Stimulated activated CD8-positive, alpha-beta memory T cell treated with anti-CD3 and anti-CD28 coated beads, Interleukin-2, amount 100 ng/mL, for 1 hour (primary cell): ENCODE data around the gene RFTN2.
A peak's percentile ranks its signal among the peaks of the same experiment; 100 is the strongest.
"Not testable (repeated sequence)": the region's sequence is repeated elsewhere in the genome, so short reads cannot be mapped to it uniquely, and the experiment has no call there.

Experiments used
- DNase-seq, 2 donors: peaks; one replicate each; pipeline ENCODE4 v3.0.0-alpha.2; 2020; ENCODE audit warnings: low read depth in 2 of 2

RFTN2 gene, protein sequence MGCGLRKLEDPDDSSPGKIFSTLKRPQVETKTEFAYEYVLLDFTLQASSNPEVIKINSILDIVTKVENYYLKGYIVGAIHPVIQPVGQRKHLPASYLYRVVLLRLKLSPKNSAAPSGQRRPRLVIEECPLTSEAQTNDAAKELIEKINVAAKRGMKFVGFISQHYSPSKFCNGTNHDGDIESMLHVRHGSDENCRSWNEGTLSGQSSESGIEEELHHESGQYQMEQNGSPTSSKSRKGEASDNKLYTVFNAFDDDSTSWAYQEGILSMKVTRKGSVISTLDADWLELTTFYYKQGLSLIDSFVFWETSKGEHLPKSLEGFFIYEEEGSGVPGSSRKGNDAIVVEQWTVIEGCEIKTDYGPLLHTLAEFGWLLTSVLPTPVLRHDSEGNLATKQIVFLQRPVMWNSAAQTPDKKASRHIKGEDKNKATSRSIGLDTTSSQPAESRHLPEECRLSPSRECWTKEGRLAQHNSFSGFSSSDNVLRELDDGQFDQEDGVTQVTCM

DNA sequence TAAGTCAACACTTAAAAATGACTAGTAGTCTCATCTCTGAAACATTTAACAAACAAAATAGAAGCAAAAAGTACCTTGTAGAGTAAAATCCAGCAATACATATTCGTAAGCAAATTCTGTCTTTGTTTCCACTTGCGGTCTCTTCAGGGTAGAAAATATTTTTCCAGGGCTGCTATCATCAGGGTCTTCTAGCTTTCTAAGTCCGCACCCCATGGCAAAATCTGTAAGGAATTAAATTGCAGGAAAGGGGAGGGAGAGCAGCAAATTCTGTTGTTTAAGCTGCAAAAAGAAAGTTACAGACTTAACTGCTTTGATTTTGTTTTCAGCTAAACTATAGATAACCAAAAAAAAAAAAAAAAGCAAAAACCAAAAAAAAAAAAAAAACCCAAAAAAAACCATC is at the start of gene RFTN2:
RFTN2 (minus strand) TSS at position 342 of the 400 bp plus-strand sequence; CDS start at position 213, 129 bp downstream.
- no peak for DNase-seq

DNA sequence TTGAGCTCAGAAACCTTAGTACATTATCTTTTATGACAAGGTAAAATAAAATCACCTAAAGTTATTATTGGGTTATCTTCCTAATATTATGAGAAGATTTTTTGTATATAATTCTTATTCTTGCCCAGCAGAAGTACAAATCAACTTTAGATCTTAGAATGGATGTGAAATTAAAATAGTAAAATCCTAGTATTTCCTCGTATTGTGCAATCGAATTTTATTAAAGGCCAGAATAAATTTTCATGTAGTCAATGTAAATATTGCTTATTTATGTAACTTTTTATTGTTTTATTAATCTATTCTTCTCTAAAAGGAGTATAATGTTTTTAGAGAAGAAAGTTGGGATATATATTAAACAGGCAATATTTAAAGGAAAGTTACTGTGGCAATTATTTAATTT is 42.5 kb upstream of the RFTN2 start:
- DNase-seq: no peak

DNA sequence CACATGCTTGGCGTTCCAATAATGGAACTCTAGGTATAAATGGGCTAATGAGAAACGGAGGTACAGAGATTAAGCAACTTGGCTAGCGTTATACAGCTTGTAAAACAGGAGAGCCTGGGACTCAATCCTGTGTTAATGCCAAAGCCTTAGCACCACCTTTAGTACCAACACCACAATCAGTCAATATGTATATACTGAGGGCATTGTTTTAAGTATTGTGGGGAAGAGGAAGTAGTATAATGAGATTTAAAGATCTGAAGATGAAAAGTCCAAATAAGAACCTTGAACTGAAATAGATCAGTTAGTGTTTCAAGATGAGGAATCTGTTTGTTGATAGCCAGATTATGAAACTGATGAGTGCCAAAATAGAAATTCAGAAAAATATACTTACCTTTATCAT is 37.9 kb upstream of the RFTN2 start:
- DNase-seq: no peak

DNA sequence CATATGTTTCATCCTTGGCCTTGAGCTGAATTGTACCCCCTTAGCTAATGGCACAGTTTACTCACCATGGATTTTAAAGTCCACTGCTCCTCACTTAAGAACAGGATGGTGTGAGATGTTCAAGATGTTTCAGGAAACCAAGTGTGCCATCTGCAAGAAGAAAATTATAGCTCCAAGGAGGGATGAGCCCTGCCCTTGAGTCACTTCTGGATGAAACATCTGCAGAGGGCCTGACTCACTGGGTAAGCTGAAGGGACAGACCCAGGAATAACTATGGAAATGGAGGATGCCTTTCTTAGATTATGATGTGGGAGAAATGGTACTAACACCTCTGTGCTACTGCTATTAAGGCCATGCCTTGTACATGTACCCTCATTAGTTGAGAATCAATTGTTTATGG is 36.2 kb upstream of the RFTN2 start:
- no peak for DNase-seq

DNA sequence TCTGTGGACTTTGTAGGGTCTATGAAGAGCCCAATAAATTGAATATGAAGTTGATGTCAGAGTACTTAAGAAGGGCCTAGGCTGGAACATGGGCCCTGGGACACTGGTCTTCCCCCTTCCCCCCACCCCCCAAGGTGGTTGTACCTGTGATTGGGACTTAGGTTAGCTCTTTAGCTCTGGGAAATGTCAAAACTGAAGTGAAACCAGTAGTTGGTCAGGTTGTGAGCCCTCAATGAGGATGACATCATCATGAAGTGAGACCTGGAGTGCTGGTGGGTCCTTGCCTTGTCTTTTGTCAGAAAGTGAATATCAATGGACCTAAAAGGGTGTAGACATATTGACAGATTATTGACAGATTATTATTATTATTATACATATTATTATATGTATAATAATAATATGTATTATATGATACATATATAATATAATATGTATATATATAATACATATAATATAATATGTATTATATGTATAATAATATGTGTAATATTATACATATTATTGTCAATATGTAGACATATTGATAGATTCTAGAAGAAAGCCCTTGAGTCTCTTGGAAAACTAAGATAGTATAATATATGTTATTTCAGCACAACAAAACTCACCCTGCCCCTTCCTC is 35.1 kb upstream of the RFTN2 start:
- DNase-seq: no peak

DNA sequence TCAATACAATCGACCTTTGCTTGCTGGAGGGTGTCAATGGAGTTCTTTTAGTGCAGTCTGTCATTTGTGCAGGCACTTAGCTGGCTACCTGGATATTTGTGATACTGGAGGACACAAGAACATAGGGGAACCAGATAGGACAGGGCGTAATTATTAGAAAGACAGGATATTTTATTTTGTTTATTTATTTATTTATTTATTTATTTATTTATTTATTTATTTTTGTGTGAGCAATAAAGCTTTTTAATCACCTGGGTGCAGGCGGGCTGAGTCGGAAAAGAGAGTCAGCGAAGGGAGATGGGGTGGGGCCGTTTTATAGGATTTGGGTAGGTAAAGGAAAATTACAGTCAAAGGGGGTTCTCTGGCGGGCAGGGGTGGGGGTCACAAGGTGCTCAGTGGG is 33.8 kb upstream of the RFTN2 start:
- DNase-seq: not testable (repeated sequence)

DNA sequence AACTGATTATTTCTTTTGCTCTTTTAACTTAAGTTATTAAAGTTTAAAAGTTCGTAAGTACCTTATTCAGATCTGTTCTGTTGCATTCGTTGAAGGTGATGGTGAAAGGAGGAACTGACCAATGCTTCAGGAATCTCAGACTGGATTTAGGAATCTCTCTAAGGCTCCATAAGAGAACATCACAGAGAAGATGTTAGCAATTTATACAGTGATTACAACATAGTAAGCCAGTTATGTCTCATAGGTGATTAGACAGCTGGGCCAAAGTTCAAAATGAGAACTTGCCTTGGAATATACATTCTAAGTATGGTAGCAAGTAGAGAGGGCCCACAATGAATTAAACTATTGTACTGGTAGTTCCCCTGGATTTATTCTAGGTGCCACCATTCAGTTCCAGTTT is 32.9 kb upstream of the RFTN2 start:
- no peak for DNase-seq

DNA sequence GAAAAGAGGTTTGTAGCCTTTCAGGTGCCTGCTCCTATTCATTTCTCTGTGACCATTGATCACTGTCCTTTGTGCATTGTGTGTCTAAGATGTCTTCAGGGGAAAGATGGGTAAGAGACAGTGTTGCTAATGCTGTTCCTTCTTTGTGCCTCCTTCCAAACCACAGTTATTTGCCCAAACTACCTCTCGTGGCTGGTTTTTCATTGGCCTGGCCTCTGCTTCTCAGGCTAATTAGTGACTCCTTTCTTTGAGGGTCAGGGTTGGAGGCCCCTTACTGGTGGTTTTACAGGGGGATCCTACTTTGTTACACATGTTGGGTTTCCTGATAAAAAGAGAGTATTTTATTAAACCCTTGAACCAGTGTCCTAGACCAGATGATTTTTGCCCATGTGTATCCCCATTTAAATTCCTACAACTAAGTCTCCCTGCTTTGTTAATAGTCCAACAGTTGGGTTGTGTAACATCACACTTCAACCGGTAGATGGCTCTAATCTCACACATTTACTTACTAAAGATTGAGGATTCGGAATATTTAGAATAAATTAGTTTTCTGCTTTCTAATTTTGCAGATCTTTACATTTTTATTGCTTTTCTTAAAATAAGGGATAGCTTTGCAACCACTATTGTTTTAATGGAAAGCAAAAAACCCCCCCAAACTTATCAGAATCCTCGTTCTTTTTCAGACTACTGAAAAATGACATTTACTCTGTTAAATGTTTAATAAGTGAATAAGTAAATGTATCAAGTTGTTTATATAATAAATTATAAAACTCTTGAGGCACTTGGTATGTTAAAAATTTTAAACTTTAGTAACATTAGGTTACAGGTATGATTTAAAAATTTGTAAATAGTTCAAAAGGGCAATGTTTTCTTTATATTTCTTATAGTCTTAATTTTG is 32.2 kb upstream of the RFTN2 start:
- no peak for DNase-seq

DNA sequence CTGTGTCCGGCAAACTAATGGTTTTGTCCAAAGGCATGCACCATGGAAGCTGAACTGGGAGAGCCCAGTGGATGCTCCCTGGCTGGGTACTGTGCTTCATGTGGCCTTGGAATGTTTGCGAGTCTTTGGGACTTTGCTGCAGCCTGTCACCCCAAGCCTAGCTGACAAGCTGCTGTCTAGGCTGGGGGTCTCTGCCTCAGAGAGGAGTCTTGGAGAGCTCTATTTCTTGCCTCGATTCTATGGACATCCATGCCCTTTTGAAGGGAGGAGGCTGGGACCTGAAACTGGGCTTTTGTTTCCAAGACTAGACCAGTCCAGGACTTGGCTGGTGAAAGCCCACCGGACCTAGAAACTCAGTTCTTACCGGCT is 31.4 kb upstream of the RFTN2 start:
- DNase-seq: no peak

DNA sequence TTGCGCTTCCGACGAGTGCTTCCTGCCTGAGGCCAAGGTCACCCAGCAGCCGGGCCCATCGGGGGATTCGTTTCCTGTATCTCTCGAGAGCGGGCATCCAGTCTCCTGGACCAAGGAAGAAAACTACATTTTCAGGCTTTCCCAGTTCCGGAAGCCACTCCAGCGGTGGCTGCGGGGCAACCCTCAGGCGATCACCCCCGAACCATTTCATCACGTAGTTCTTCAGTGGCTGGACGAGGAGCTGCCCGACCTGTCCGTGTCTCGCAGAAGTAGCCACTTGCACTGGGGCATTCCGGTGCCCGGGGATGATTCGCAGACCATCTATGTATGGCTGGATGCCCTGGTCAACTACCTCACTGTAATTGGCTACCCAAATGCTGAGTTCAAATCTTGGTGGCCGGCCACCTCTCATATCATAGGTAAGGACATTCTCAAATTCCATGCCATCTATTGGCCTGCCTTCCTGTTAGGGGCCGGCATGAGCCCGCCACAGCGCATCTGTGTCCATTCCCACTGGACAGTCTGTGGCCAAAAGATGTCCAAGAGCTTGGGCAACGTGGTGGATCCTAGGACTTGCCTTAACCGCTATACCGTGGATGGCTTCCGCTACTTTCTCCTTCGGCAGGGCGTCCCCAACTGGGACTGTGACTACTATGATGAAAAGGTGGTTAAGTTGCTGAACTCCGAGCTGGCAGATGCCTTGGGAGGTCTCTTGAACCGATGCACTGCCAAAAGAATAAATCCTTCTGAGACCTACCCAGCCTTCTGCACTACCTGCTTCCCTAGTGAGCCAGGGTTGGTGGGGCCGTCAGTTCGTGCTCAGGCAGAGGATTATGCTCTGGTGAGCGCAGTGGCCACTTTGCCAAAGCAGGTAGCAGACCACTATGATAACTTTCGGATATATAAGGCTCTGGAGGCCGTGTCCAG is 30.8 kb upstream of the RFTN2 start:
- DNase-seq: no peak

DNA sequence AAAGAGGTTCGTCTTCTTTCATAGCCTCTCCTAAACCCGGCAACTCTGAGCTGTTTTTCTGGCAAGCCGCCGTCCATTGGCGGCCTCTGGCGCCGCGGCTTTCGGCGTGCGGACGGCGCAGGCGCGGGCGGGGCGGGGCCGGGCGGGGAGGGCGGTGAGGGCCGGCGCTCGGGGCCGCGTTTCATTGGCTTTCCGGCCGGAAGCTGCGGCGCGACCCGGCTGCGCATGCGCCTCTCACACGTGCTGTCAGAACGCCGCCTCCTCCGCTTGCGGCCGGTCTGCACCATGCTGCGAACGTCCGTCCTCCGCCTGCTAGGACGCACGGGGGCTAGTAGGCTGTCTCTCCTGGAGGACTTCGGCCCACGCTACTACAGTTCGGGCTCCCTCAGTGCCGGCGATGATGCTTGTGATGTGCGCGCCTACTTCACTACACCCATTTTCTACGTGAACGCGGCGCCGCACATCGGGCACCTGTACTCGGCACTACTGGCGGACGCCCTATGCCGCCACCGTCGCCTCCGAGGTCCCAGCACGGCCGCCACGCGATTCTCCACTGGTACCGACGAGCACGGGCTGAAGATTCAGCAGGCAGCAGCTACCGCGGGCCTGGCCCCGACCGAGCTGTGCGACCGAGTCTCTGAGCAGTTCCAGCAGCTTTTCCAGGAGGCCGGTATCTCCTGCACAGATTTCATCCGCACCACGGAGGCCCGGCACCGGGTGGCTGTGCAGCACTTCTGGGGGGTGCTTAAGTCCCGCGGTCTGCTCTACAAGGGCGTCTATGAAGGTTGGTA is 29.9 kb upstream of the RFTN2 start, which contains the start of gene MARS2:
MARS2 (plus strand) TSS at position 249 of the 791 bp plus-strand sequence; CDS start at position 286, 37 bp downstream.
- DNase-seq: peak; percentile 82 to 89

DNA sequence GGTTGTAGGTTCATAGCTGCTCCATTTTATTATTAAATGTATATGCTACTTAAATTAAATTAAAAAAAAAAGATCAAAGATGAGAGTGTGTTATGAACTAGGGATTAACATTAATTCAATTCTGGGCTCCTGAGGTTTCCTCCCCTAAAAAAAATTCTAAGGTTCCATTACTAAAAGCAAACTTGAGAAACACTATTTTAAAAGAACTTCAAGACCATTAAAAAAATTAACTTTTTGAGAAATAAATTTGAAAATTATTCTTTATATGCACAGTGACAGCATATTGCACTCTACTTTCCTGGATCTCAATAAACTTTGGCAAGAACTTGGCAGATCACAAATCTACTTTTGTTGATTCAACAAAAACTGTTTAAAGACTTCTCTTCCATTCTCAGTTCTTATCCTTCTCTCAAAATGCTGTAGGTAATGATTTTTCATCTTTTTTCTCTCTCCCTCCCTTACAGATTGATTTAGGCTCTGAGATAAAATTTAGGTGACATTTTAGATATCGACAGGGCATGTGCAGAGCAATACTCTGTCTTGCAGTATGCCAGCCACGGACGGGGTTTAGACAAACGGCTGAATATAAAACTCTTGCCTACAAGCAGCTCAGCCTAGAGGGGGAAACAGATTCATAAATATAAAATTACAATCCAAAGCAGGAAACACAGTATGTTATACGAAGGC is 29.2 kb upstream of the RFTN2 start:
- DNase-seq: no peak

DNA sequence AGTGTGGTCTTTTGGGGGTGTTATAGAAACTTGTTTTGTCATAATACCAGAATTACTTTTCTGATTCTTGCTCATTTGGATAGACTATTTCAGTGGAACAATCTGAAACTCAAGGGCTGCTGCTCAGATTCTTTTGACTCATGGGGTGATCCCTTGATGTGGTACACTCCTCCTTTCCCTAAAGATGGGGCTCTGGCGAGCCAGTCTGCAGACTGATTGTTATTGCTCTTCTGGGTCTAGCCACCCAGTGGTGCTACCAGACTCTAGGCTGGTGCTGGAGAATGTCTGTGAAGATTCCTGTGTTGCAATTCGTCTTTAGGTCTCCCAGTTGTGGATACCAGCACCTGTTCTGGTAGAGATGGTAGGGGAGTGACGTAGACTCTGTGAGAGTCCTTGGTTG is 25.6 kb upstream of the RFTN2 start:
- no peak for DNase-seq

DNA sequence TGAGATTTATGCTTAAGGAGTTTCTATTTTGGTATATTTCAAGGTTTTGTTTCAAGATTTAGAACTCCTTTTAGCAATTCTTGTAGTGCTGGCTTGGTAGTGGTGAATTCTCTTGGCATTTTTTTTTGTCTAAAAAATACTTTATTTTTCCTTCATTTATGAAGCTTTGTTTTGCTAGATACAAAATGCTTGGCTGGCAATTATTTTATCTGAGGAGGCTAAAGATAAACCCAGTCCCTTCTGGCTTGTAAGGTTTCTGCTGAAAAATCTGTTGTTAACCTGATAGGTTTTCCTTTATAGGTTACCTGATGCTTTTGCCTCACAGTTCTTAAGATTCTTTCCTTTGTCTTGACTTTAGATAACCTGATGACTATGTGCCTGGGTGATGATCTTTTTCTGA is 24.3 kb upstream of the RFTN2 start:
- DNase-seq: not testable (repeated sequence)

DNA sequence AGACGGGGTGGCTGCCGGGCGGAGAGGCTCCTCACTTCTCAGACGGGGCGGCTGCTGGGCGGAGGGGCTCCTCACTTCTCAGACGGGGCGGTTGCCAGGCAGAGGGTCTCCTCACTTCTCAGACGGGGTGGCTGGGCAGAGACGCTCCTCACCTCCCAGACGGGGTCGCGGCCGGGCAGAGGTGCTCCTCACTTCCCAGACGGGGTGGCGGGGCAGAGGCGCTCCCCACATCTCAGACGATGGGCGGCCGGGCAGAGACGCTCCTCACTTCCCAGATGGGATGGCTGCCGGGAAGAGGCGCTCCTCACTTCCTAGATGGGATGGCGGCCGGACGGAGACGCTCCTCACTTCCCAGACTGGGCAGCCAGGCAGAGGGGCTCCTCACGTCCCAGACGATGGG is 21.2 kb upstream of the RFTN2 start:
- DNase-seq: not testable (repeated sequence)

DNA sequence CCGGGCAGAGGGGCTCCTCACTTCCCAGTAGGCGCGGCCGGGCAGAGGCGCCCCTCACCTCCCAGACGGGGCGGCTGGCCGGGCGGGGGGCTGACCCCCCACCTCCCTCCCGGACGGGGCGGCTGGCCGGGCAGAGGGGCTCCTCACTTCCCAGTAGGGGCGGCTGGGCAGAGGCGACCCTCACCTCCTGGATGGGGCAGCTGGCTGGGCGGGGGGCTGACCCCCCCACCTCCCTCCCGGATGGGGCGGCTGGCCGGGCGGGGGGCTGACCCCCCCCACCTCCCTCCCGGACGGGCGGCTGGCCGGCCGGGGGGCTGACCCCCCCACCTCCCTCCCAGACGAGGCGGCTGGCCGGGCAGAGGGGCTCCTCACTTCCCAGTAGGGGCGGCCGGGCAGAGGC is 20.6 kb upstream of the RFTN2 start:
- not testable (repeated sequence) for DNase-seq

DNA sequence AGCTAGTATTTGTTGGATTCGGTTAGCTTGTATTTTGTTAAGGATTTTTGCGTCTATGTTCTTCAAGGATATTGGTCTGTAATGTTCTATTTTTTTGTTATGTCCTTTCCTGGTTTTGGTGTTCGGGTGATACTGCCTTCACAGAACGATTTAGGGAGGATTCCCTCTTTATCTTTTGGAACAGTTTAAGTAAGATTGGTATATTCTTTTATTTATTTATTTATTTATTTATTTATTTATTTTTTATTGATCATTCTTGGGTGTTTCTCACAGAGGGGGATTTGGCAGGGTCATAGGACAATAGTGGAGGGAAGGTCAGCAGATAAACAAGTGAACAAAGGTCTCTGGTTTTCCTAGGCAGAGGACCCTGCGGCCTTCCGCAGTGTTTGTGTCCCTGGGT is 19.8 kb upstream of the RFTN2 start:
- not testable (repeated sequence) for DNase-seq

DNA sequence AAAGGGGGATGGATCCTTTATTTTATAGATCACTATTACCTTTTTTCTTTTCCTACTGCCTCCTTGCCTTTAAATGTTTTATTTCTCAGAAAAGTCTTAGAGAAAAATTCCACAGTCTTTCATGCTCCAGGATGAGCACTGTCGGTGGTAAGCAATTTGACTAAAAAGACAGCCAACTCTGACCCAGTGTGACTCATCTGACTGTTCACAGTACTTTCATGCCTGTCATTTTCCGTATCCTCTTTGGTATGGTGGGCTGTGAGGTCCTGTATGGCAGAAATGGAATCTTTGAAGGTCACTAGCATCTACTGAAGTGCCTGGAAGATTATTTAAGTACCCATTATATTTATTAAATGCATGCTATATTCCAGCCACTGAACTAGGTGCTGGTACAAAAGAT is 2.1 kb upstream of the RFTN2 start:
- DNase-seq: no peak

DNA sequence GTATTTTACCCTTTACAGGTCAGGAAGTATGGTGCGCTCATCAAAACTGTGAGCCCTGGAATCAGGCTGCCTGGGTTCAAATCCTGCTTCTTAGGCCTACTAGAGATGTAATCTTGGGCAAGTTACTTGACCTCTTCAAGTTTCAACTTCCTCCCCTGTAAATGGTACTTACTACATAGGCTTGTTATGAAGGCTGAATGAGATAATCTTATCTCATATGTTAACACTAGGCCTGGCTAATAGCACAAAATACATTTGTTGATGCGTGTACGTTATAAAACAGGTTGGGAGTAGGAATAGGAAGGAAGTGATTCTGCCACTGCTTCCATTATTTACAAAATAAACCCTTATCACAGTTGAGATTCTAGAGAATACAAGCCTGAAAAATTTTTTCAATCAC is 1.7 kb upstream of the RFTN2 start:
- no peak for DNase-seq
